GM12875 (cell line): ENCODE measurements around the gene ARHGEF39.

ENCODE experiments used
- H3K4me3 ChIP-seq: one replicate; pipeline ENCODE4 v1.5.1; 2011; ENCODE audit warnings: low read depth, low read length, control low read depth
- TF ChIP-seq, protein P1 (sequence below): IDR thresholded peaks from 2 replicates; pipeline ENCODE4 v1.5.1; 2011; ENCODE audit warnings: low read depth, mild to moderate bottlenecking, control low read depth, inconsistent platforms, low read length, moderate library complexity, borderline replicate concordance; ENCODE audit not compliant: insufficient read depth

Gene ARHGEF39

DNA sequence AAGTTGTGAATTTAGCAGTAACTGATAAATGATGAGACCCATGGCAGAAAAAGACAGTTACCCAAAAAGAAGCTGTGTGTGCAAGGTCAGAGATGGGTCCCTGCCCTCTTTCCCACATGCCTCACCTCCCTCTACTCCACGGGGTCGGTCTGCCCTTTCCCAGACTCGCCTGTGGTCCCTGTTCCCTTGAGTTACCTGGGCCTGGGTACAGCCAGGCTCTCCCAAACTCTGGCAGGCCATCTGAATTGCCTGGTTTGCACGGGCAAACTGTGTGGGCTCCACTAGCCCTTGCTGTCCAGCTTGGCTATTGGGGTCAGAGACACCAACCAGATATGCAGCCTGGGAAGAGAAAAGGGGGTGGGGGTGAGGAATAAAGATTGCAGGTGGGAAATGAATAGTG, 43.2 kb upstream of the ARHGEF39 start:
- no peak overlapping the region for H3K4me3 ChIP-seq
- TF ChIP-seq, protein P1, sequence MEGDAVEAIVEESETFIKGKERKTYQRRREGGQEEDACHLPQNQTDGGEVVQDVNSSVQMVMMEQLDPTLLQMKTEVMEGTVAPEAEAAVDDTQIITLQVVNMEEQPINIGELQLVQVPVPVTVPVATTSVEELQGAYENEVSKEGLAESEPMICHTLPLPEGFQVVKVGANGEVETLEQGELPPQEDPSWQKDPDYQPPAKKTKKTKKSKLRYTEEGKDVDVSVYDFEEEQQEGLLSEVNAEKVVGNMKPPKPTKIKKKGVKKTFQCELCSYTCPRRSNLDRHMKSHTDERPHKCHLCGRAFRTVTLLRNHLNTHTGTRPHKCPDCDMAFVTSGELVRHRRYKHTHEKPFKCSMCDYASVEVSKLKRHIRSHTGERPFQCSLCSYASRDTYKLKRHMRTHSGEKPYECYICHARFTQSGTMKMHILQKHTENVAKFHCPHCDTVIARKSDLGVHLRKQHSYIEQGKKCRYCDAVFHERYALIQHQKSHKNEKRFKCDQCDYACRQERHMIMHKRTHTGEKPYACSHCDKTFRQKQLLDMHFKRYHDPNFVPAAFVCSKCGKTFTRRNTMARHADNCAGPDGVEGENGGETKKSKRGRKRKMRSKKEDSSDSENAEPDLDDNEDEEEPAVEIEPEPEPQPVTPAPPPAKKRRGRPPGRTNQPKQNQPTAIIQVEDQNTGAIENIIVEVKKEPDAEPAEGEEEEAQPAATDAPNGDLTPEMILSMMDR, result no peak

DNA sequence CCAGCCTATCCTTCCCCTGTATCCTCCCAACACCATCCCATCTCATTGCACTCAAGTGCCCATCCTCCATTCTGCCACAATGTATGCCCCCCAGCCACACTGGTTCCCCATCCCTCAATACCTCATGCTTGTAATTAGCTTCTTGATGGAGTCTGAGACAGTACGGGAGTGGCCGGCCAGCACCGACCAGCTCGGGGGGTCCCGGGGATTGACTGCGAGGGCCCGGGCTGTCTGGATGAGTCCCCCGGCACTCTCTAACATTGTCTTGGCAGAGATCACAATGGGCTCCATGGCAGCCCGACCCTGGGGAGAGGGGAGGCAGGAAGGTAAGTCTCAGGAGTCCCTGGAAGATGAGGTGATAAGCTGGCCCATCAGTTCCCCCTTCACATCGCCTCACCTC, 42.0 kb upstream of the ARHGEF39 start:
- no peak overlapping the region for H3K4me3 ChIP-seq
- TF ChIP-seq, protein P1, result no peak

DNA sequence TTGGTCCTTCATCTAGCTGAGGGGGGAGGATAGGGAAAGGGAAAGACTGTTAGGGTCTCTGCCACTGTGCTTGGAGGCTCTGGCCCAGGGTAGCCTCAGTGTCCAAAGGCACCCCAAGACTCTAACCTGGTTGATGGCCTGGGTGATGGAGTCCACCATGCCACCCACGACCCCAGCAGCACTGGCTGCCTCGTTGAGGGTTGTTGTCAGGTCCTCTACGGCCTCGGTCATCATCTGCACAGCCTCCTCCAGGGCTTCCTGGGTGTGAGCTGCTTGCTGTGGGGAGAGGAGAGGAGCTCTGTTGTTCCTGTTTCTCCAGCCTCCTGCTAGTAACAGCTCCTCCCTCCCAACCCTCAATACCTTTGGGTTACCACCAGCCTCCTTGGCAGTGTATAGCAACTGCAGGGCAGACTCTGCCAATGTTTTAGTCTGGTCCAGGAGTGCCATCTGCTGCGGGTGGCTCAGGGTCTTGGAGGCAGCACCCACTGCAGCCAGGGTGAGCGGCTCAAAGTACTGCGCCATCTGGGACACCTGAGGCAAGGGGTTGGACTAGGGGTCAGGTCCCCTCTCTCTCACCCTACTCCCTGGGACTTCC, 40.9 kb upstream of the ARHGEF39 start:
- H3K4me3 ChIP-seq, result no peak overlapping the region
- TF ChIP-seq, protein P1, result no peak

DNA sequence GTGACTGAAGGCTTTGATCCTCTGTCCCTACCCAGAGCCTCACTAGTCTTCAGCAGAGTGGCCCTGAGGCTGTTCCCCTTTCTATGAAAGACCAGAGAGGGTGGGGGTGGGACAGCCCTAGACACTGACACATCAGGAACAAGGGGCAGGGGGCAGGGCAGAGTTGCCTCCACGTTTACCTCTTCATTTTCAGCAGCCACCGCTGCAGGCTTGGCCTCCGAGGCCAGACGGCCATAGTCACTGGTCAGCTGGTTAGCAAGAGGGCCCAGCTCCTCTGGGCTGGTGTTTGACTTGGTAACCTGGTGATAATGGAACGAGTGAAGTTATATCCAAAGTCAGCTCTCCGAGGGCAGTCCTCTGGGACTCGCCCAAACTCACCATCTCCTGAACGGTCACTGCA, 40.4 kb upstream of the ARHGEF39 start:
- TF ChIP-seq, protein P1, result no peak

DNA sequence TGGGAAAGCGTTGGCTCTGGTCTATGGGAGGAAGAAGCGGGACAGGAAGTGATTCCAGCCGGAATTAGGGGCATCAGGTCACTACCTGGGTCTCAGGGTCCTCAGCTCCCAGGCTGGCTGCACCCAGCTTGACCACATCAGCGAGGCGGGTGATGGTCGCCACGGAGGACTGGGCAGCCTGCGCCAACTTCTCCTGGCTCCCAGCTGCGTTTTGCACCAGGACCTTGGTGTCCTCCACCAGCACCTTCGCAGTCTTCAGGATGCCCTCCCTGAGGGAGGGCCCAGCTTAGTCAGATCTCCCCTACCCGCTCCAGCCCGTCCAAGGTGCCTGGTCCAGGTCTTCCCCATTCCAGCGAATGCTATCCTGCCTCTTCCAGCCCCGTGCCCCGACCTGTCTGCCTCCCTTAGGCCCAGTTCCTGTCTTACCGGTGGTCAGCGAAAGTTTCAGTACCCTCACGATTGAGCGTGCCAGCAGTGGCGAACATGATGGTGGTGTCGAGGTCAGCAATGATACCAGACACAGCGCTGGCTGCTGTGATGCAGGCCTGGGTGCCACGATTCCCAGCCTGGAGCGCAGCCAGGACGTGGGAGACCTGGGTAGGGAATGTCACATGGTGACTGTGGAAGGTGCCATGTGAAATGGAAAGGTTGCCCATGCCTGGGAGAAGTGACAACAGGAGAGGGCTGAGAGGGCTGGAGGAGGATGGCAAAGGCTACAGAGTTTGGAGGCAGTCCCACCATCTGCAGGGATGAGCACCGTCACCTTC, 39.1 kb upstream of the ARHGEF39 start:
- H3K4me3 ChIP-seq, result no peak overlapping the region
- TF ChIP-seq, protein P1, result no peak

More for the DNA sequence above, 40.4 kb upstream of the ARHGEF39 start:
- H3K4me3 ChIP-seq, result no peak overlapping the region

DNA sequence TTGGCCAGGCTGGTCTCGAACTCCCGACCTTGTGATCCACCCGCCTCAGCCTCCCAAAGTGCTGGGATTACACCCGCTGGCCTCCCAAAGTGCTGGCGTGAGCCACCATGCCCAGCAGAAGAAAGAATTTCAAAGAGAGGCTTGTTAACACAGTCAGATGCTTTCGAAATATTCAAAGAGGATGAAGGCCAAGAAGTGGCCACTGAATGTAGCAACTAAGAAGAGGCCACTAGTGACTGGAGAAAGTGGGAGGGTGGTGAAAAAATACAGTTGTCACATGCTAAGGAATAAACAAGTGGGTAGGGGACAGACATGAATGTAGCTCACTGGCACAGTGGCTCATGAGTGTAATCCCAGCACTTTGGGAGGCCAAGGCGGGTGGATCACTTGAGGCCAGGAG, 37.7 kb upstream of the ARHGEF39 start:
- TF ChIP-seq, protein P1, result no peak
- no peak overlapping the region for H3K4me3 ChIP-seq

DNA sequence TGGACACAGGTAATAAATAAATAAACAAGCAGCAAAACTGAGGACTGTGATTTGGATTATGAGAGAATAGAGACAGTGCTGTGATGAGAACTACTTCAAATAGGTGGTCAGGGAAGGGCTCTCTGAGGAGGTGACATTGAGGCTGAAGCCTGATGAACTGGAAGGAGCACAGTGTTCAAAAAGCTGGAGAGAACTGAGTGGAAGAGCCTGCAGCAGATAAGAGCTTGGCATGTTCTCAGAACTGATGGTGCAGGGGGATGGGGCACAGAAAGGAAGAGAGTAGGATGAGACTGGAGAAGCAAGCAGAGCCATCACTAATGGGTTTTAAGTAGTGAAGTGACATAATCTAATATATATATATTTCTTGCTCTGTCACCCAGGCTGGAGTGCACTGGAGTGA, 35.9 kb upstream of the ARHGEF39 start:
- H3K4me3 ChIP-seq, result no peak overlapping the region
- TF ChIP-seq, protein P1, result no peak
